Activated T-cell treated with anti-CD3 and anti-CD28 coated beads for 48 hours (primary cell): Measurements from ENCODE around the gene MYH7.
A peak's percentile ranks its signal among the peaks of the same experiment; 100 is the strongest.
"Not testable (repeated sequence)": the region's sequence is repeated elsewhere in the genome, so short reads cannot be mapped to it uniquely, and the experiment has no call there.

ENCODE experiments used
- DNase-seq: peaks from one replicate; pipeline ENCODE4 v3.0.0-alpha.2; 2020; ENCODE audit warnings: low read depth

Gene MYH7

GRCh38 chr14:23435543-23436326 is at the start of gene MYH7:
Gene MYH7, minus strand, starts transcription at chr14:23435660. Its CDS starts 1,928 bp downstream, at chr14:23433732.
- DNase-seq, result no peak

- DNase-seq, result no peak
Observed at GRCh38 chr14:23483236-23483854, 47.9 kb upstream of the MYH7 start.

- no peak for DNase-seq
Observed at GRCh38 chr14:23482823-23483148, 47.3 kb upstream of the MYH7 start.

- no peak for DNase-seq
Observed at GRCh38 chr14:23481979-23482822, 46.7 kb upstream of the MYH7 start.

- no peak for DNase-seq
Observed at GRCh38 chr14:23481362-23481970, 46.0 kb upstream of the MYH7 start.

- peak; percentile 33 for DNase-seq
Observed at GRCh38 chr14:23478109-23478759, 42.8 kb upstream of the MYH7 start.

- DNase-seq, result no peak
Observed at GRCh38 chr14:23470947-23471346, 35.5 kb upstream of the MYH7 start.

GRCh38 chr14:23469906-23470403 is 34.5 kb upstream of the MYH7 start:
- peak; percentile 16 for DNase-seq

GRCh38 chr14:23469127-23469905 is 33.9 kb upstream of the MYH7 start, which contains the start of gene NGDN:
Gene NGDN, plus strand, starts transcription at chr14:23469703. Its CDS starts 13 bp downstream, at chr14:23469716.
- peak; percentile 86 for DNase-seq

- DNase-seq, result no peak
Observed at GRCh38 chr14:23468704-23469126, 33.3 kb upstream of the MYH7 start.

- no peak for DNase-seq
Observed at GRCh38 chr14:23465261-23465660, 29.8 kb upstream of the MYH7 start.

GRCh38 chr14:23464700-23465099 is 29.2 kb upstream of the MYH7 start:
- DNase-seq, result no peak

GRCh38 chr14:23460960-23461359 is 25.5 kb upstream of the MYH7 start:
- no peak for DNase-seq

GRCh38 chr14:23457587-23458445 is 22.4 kb upstream of the MYH7 start:
- DNase-seq, result no peak

- DNase-seq, result not testable (repeated sequence)
Observed at GRCh38 chr14:23456883-23457586, 21.6 kb upstream of the MYH7 start.

GRCh38 chr14:23454445-23454856 is 19.0 kb upstream of the MYH7 start:
- no peak for DNase-seq

GRCh38 chr14:23452237-23452636 is 16.8 kb upstream of the MYH7 start:
- DNase-seq, result no peak

GRCh38 chr14:23450379-23450778 is 14.9 kb upstream of the MYH7 start:
- DNase-seq, result no peak

- DNase-seq, result no peak
Observed at GRCh38 chr14:23449314-23449713, 13.9 kb upstream of the MYH7 start.
